Esophagus squamous epithelium (tissue), 4 donors: ENCODE measurements around the gene SIX5.

Experiments
- POLR2A ChIP-seq, 4 donors: fragments of 450-650 bp; IDR thresholded peaks; one replicate each; pipeline ENCODE4 v1.6.1; 2017; ENCODE audit warnings: antibody characterized with exemption in 4 of 4, mild to moderate bottlenecking in 4 of 4, moderate library complexity in 3 of 4
- TF ChIP-seq, protein P1 (sequence below), 6 experiments: fragments of 450-650 bp in 4 of 6; fragments of 200-600 bp in 2 of 6; sonication (generic) in 2 of 6; IDR thresholded peaks; one replicate each; pipeline ENCODE4 v1.5.1; 2016 to 2019; ENCODE audit warnings: antibody characterized with exemption in 6 of 6, mild to moderate bottlenecking in 4 of 6, moderate library complexity in 4 of 6

- TF ChIP-seq, protein P1, sequence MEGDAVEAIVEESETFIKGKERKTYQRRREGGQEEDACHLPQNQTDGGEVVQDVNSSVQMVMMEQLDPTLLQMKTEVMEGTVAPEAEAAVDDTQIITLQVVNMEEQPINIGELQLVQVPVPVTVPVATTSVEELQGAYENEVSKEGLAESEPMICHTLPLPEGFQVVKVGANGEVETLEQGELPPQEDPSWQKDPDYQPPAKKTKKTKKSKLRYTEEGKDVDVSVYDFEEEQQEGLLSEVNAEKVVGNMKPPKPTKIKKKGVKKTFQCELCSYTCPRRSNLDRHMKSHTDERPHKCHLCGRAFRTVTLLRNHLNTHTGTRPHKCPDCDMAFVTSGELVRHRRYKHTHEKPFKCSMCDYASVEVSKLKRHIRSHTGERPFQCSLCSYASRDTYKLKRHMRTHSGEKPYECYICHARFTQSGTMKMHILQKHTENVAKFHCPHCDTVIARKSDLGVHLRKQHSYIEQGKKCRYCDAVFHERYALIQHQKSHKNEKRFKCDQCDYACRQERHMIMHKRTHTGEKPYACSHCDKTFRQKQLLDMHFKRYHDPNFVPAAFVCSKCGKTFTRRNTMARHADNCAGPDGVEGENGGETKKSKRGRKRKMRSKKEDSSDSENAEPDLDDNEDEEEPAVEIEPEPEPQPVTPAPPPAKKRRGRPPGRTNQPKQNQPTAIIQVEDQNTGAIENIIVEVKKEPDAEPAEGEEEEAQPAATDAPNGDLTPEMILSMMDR (IDR thresholded peaks at IDR 0.05) = no peak
- TF ChIP-seq POLR2A (IDR thresholded peaks at IDR 0.05) = no peak
Measured at GRCh38 chr19:45766869-45767346, 2.1 kb downstream of the SIX5 start.
